ENCODE results near the gene ARMH3.
A peak's percentile ranks its signal among the peaks of the same experiment; 100 is the strongest.

Gene ARMH3

DNA sequence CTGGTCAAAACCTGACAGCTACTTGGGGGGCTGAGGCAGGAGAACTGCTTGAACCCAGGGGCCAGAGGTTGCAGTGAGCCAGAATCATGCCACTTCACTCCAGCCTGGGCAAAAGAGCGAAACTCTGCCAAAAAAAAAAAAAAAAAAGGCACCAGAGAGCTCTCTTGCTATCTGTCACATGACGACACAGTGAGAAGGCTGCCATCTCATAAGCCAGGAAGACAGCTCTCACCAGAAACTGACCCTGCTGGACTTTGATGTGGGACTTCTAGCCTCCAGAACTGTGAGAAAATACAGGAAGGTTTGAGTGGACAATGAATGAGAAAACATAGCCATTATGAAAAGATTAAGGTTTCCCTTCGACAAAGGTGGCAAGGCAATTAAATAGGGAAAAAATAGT, 161.2 kb downstream of the ARMH3 start:
- no peak for DNase-seq

DNA sequence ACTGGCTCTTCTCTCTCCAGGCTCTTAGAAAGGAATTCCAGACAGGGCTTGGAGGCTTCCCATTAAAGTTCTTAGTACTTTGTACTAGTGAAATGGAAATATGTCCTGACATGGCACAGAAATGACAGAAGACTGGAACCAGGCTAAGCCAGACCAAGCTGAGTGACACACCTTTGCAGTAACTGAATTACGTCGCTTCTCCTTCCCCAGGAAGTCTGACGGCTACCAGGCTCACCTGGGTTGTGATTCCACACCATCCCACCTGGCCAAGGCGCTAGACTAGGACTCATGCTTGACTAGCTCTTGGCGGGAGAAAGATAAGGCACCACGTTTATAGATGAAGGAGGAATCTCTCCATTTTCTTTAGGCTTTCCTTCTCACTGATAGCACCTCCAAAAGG, 161.7 kb downstream of the ARMH3 start:
- DNase-seq: no peak

DNA sequence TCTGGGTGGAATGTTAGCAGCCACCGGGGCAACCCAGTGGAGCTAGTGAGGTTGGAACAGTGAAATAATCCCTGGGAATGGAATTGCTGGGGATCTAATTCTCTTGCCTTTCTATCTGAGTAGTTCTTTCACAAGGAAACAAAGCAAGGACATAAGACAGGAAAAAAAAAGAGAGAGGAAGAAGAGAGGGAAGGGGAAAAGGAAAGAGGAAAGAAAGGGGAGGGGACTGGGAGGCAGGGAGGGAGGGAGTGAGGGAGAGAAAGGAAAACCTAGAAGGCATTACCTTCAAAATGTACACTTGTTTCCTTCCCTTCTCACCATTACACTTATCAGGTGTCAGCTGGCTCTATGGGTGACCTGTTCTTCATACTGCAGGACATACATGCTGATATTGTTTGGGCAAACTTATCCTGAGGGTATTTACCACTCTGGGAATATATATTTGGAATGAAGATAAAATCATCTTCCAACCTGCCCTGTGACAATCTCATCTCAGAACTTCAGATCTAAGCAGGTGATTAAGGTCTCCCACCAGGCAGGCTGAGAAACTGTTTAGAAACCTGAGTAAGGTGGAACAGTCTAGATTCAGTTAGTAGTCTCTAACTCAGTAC, 162.4 kb downstream of the ARMH3 start:
- DNase-seq: no peak

DNA sequence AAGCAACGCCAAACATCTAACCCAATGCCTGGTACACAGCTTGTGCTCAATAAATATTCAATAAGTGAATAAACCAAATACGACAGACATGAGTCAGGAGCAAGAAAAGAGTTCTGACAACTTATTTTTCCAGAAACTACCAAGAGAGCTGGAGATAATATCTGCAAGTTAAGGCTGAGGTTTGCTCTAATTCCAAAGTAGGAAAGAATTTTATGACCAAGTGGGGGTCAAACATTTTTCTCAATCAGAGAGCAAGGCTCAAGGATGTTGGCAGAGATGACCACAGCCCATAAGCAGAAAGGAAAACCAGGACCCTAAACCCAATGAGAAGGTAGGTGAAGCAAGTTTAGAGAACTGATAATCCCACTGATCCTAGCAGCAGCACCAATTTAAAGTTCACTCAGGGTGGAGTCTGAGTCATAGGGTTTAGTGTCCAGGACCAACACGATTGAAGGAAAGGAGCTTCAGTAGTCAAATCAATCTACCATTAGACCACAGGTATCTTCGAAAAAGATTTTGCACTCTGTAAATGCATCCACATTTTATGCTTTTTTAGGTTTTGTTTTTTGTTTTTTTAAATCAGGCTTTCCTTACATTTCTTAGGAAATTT, 163.1 kb downstream of the ARMH3 start:
- DNase-seq: no peak

DNA sequence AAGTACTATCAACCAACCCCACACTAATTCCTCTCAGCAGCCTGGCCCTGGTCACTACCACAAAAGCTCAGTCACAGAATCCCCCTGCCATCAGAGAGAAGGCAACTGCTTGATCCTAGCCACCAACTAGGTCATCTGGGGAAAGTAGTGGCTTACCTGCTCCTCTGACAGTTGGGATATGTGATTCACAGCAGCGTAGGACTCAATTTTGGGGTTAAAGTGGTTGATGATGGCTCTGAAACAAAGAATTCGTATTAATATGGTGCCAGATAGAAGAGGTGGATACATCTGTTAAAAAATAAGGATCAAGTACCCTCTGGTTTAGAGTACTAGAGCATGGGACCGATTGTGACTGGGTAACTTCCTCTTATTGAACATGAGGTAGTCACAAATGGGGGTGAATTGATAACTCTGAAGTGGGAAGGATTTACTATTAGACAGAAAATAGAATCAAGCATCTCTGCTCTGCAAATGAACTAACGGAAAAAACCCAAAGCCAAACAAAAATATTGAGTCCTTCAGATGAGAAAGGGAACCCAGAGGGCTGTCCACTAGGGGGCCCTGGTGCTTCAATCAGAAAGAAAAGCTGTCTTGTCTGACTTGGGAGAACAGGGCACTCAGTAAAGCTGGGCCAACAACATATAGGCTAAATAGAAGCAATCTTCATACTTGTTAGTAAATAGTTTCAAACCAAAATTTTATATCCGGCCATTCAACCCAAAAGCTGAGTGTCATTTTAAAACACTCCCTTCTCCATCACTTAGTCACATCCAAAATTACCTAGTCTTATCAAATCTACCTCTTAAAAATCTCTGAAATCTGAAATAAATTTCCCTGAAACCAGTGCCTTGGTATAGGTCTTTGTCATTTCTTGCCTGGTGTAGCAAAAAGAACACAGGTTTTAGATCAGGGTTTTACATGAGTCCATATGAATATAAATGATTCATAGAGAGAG, 166.4 kb downstream of the ARMH3 start:
- DNase-seq: peak; percentile 21 to 73 (median 43)

DNA sequence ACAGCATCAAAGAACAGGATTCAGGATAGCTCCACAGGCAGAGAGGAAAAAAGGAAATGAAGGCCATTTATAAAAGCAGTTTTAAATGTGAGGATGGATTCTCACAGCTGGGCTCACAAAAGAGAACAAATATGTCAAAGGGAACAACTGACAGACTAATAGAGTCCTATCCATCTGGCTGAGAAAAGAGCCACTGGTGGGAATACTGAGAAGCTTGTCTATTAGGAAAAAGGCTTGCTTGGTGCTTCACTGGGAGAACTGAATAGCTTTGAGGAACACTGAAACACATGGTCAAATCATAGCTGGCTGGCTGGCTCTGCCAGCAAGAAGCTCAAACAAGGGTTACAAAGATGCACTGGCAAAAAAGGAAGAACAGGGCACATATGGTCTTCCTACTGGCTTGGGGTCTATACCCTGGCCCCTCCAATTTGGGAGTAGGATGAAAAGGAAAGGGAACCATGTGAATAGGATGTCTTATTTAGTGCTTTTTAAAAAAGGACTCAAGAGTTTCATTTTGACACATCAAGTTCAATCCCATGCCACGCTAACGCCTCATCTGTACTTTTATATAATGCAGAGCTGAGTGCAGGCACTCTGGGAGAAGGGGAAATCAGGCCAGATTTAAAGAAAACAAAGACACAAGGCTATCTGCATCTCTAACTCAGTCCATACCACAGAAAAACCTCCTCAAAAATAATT, 167.6 kb downstream of the ARMH3 start:
- DNase-seq: no peak

DNA sequence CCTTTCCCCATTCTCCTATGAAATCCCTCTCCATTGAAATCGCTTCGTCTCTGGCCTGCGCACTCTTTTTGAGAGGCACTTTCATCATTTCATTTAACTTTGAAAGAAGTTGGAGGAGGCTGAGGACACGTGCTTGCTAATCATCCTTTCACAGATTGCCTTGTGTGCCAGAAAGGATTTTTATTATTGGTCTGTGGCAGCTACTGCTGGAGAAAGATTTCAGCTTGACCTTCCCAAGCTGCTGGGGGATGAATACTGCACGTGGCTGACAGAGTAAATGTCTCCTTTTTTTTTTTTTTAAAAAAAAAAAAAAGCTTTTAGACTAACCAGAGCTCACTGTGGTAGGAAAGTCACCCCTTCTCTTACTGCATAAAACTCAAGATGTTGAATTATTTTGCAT, 168.2 kb downstream of the ARMH3 start:
- DNase-seq: no peak

DNA sequence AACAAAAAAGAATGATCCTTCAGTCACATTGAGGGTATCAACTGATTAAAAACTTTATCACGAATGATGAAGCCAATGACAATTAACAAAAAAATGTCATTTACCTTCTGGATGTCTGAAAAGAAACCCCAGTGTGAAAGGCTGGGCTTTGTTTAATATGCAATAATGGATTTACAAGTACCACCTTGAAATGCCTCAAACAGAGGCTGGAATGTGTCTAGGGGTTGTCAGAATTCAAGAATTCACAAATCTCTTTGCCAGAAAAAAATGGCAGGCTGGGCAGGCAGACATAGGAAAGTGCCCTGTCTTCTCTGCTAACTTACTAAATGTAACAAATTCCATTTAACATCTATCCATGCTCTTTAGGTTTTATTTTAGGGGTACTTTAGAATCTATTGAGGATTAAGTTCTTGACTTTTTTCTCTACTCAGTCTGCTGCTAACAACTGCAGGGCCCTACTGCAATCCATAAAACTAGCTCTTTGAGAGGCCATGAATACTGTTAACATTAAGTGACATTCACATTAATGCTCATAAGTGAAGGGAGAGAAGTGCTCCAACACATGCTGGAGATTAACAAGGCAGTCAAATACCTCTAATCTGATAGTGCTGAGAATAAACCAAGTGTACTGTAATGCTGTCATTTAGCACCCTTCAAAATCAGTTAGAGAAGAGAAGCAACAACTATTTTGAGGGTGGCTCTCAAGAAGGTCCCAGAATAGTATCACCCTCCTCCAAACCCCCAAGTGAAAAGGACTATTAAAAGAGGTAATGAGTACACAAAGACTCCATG, 169.3 kb downstream of the ARMH3 start:
- no peak for DNase-seq

DNA sequence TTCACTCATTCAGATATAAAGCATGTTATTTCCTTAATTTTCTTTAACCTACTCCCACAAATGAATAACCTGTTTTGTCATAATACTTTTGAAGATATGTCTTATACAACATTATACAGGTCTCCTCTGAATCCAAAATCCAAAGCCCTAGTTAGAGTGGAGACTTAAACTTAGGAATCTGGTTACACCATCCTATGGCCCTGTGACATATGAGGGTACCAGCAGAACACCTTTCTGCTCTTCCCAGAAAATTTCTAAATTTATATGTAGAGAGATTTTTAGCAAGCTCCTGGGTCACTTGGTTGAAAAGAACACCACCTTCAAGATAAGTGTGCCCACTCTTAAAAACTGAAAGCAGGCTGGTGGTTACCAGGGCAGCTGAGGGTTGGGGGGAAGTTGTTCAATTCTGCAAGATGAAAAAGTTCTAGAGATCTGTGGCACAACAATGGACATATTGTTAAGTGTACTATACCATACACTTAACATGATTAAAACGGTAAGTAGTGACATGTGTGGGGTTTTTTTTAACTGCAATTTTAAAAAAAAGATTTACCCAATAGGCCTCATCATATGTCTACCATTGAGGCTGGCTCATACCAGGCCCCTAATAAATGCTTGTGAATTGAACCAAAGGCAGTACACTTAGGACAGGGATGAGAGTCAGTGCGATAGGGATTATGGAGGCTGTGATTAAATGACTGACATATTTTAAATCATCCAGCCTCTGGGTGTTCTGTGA, 174.8 kb downstream of the ARMH3 start:
- DNase-seq: no peak

DNA sequence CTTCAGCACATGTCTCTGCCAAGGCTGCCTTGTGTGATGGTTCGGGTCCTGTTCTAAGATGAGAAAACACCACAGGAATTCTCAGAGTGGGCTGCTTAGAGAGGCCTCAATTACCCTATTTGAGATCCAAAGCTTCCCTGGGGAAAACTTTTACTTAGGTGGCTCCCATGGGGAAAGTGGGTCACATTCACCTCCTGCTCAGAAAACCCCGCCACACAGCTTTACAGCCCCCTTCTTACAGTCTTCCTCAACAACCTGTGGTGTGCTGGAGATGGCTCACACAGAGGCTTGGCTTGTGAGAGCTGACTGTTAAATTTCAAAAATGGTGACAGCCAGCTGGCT, 175.8 kb downstream of the ARMH3 start:
- DNase-seq: no peak

DNA sequence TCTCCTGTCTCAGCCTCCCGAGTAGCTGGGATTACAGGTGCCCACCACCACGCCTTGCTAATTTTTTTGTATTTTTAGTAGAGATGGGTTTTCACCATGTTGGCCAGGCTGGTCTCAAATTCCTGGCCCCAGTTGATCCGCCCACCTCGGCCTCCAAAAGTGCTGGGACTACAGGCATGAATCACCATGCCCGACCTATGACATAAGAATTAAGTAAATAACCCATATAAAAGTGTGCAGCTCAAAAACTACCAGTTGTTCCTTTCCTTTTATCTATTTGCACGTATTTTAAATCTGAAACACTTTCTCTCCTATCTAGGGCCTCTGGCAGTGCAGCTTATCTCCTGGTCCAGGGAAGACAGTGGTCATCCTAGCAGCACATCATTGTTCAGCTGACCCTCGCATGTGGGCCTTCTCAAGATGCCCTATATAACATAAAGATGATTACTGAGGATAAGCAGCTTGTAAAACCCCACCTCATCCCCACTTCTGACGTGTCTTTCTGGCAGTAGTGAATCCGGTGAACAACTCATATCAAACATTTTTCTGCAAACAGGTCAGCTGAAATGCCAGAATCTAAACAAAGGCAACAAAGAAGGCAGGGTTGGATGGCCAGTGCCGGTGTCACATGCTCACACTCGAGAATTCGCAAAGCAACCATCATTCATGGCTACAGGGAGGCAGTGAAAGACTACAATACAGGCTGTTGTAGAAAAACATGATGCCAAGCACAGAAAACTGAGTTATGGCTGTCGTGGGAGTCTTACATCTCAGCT, 176.3 kb downstream of the ARMH3 start:
- DNase-seq: no peak

DNA sequence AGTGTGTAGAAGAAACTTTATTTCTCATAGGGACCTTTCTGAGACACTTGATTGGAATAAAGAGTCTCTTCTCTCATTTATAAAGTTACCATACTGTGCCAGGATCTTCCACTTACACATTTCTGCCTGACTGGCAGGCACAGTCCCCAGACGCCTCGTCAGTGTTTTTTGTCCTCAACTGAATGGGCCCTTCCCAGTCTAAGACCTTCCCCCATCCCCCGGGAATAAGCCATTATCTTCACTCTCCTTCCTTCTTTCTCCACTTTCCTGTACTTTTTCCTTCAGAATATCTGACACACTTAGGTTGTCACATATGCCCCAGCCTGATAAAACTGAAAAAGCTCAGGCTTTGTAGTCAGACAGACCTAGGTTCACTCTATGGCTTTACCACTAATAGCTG, 177.1 kb downstream of the ARMH3 start:
- no peak for DNase-seq

DNA sequence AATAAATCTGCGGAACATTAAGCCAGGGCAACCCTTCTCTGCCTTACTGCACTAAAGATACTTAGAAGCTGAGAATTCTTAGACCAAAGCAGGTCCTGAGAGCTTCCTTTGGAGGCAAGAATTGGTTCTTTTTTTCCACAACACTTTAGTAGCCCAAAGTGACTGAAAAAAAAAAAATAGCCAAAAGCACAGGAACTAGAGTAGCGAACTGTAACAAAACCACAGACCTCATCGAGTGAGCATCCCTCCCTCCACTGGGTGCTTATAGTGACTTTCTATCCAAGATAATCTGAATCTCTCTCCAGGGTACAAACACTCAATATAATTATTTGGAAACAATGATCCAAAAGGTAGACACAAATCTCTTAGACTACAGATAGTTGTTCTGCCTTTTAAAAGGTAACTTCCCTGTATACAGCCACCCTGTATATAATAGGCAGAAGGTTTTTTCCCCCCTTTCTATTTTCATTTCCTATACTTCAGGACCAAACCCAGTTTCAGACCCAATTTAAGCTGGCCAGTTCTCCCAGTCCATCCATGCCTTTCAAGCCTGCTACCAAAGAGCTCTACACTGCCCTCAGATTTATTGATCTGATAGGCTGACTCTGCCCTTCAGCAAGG, 180.8 kb downstream of the ARMH3 start:
- DNase-seq: peak in 1 of 5 experiments; percentile 42

DNA sequence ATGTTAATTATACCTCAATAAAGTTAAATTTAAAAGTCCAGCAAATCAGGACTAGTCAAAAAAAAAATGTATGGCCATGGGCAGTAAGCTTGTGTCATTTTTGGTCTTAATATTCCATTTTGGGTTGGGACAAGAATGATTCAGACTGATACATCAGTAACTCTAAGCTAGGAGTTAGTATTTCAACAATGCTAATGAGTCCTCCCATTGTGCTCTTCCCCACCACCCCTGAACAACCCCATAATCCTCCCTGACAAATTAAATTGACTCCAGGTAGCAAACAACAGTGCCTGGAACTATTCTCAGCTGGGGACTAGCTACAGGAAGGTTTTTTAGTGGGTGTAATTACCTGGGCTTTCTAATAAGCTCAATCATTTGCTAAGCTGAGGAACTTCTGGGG, 181.7 kb downstream of the ARMH3 start:
- no peak for DNase-seq

DNA sequence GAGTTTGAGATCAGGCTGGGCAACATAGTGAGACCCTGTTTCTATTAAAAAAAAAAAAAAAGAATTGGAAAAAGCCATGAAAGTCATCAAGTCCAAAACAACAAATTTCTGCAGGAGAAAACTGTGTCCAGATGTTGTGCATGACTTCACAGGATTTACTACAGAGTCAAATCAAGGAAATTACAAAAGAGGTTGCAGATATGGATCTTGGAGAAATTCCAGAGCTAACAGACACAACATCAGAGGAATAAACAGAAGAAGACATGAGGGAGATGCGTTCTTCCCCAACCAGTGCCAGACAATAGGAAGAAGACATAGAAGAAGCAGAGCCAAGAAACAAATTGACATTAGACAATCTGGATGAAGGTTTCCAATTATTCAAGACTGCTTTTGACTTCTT, 188.0 kb downstream of the ARMH3 start:
- no peak for DNase-seq

DNA sequence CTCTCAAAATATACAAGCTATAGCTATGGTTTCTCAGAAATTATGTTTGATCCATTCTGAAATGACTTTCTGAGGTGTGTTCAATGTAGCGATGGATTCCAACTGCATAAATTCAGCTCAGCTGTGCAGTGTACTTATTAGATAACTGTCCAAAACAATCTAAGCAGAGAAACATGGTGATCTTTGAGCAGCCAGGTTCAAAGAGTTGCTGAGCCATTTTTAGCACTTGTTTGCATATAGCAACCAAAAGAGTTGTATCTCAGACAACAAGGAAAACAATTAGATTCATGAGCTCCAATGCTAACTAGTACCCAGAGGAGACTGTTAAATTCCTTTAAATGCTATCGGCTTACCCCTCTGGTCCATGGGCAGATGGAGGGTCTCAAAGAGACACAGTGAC, 196.4 kb downstream of the ARMH3 start:
- no peak for DNase-seq

DNA sequence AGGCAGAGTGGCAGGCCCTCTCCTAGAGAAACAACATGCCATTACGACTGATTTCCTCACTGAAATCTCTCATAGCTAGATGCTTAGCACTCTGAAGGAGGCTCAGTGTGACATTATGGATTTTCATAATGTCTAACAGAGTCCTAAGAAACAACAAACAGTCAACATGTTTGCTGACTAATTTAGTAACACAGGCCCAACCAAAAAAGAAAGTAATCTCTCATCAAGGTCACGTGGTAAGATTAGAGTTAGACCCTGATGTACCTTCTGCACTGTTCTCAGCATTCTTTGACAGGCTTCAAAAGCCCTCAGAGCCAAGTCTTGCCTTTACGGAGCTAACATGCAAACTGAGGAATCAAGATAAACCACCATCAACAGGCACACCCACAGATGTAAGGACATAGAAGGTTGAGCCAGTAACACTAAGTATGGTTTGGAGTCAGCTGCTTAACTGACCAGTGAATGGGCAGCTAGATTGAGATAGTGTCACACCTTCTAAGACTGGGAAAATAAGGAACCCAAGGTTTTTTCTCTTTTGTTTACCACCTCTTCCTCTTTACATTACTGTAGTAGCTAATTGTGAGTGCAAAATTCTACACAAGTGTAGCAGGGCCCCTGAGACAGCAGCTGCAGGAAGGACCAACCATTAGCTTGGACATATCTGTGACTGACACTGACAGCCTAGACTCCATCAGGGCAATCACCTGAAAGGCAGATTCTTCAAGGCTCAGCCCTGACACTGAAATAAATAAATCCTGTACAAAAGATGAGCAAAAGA, 197.1 kb downstream of the ARMH3 start:
- DNase-seq: peak in 1 of 5 experiments; percentile 86

DNA sequence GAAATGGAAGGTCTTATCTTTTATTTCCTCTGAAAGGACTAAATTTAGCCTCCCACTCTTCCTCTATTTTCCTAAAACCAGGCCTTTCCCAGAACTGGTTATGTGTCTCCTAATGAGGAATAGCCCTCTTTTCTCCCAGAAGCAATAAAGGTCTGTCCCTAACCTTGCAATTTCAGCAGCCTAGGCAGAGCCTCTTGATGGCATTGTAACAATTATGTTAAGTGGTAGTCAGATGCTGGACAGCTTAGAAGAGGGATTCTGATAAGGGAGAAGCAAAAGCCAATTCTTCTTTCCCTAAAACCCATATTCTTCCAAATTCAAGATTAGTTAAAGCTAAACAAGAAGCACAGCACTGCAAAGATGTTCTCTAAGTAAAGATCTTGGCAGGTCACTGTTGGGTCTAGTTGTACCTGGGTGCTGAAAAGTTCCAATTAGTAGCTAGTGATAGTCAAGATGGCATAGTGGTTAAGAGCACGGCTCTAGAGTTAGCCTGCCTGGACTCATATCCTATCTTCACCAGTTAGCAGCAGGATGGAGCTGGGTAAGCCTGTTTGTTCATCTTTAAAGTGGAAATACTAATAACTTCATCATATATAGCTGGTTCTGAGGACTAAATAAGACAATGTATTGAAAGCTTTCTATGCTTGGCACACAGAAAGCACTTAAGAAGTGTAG, 198.0 kb downstream of the ARMH3 start:
- no peak for DNase-seq

DNA sequence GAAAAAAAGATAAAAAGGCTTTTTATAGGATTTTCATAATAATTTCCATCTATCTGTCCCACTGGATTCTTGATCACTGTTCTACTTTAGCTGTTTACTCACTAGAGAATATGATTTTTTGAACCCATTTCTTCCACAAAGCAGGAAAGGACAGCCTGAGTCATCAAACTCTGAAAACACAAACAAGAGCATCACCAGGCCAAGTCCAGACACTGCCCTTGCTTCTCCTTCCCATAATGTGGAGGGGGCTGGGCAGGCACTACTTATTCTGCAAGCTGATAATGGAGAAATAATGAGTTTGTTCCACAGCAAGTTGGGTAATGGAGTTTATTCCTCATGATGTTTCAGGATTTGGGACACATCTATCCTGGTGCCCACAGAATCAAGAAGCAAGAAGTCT, 199.3 kb downstream of the ARMH3 start:
- DNase-seq: no peak

Data from T-helper 2 cell (primary cell).